Kidney (tissue), 14 donors: Measurements from ENCODE around the gene CCDC9B. TPM values are rescaled to one million over a fixed set of nuclear protein-coding genes. Genes with fewer than 3 reads are reported as not detected.

ENCODE experiments used
- DNase-seq, 5 donors: peaks; one replicate each; pipeline ENCODE4 v3.0.0-alpha.2; 2013 to 2020
- FAIRE-seq: peaks from 2 replicates; lab custom pipeline; 2012; peaks lifted over from hg19 to GRCh38; lab: Jason Lieb, UNC
- H3K27ac ChIP-seq, 2 donors: one replicate each; pipeline ENCODE4 v1.7.0; 2013; ENCODE audit warnings: low read depth in 2 of 2, low read length in 2 of 2, inconsistent platforms in 1 of 2
- H3K27me3 ChIP-seq: one replicate; pipeline ENCODE4 v1.7.1; 2013; ENCODE audit warnings: low read length, inconsistent platforms; ENCODE audit not compliant: control insufficient read depth, insufficient read depth
- H3K36me3 ChIP-seq, 3 donors: one replicate each; pipeline versions ENCODE4 v1.7.0 to v1.7.1; 2013; ENCODE audit warnings: low read length in 3 of 3, control low read depth in 1 of 3, inconsistent platforms in 1 of 3; ENCODE audit not compliant: insufficient read depth in 3 of 3, control insufficient read depth in 2 of 3
- H3K4me1 ChIP-seq, 3 donors: one replicate each; pipeline versions ENCODE4 v1.7.0 to v1.7.1; 2013; ENCODE audit warnings: low read length in 3 of 3, inconsistent platforms in 1 of 3, low read depth in 1 of 3; ENCODE audit not compliant: control insufficient read depth in 2 of 3, insufficient read depth in 2 of 3
- H3K4me3 ChIP-seq, 3 donors: one replicate each; pipeline versions ENCODE4 v1.7.0 to v1.8.1; 2013; ENCODE audit warnings: low read length in 3 of 3, control low read depth in 1 of 3, inconsistent platforms in 1 of 3
- H3K9ac ChIP-seq, 3 donors: one replicate each; pipeline versions ENCODE4 v1.7.0 to v1.7.1; 2013; ENCODE audit warnings: low read length in 3 of 3, control low read depth in 1 of 3, inconsistent platforms in 1 of 3
- H3K9me3 ChIP-seq, 3 donors: one replicate each; pipeline versions ENCODE4 v1.7.0 to v1.7.1; 2013; ENCODE audit warnings: low read length in 3 of 3, control low read depth in 1 of 3, inconsistent platforms in 1 of 3; ENCODE audit not compliant: control insufficient read depth in 2 of 3, insufficient read depth in 1 of 3
- intact Hi-C: fragments of 100-400 bp; cut with DNase I; formaldehyde crosslinking; loops from one replicate; pipeline ENCODE4 v1.11.1; 2022
- polyA plus RNA-seq: library from polyadenylated mRNA; stranded (reverse); fragments of 350-450 nt; fragmentation: Illumina TruSeq; extraction: RNeasy Lipid Tissue Mini Kit (QIAGEN cat#74804); gene quantifications from one replicate; pipeline ENCODE4 v1.2.3, GENCODE V29; 2014; ENCODE audit warnings: low read depth, low replicate concordance; ENCODE audit not compliant: insufficient read depth
- total RNA-seq: library from RNA; stranded (reverse); fragmentation: NEBNext Ultra II Directional; extraction: Animal tissue kit (Norgen Biotek cat#: 25700); gene quantifications from one replicate; pipeline ENCODE4 v1.2.1, GENCODE V29; 2021
- TF ChIP-seq, protein P1 (sequence below): IDR thresholded peaks from 3 replicates; pipeline ENCODE4 v1.5.1; 2012; ENCODE audit warnings: mild to moderate bottlenecking, moderate library complexity, borderline replicate concordance; ENCODE audit not compliant: insufficient read depth; ENCODE audit errors: extremely low read depth
- donor health status: control.
- donor health status: control.
- donor health status: control.
- donor health status: control.
- donor health status: control.
- donor health status: DM: yes; HTN: yes; CAD: no.
- donor health status: Normal renal cell carcinoma (clear cell type).

Gene CCDC9B
- total and polyA plus RNA-seq, 2 donors from 2014 or later = 4.7 to 60.0 TPM

DNA sequence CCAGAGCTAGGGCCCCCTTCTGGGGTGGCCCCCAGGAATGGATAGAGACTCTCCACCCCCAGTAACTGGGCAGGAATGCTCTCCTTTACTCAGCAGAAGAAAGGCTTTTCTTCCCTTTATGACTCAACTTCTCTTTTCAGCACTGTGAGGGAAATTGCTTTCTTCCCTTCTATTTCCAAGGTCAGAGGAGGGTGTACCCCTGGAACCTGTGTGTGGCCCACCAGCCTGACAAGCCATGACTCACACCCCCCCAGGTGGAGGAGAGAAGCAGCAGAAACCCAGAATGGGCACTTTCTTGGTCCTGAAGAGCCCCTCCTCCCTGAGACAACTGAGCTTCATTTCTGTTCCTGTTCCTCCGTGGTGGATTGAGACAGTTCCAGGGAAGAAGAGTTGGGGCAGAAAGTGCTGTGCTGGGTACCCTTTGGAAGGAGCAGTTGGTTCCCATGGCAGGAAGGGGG, 55.2 kb downstream of the CCDC9B start:
- Histone ChIP-seq H3K4me3 (no peak overlapping the region), H3K36me3 (no peaks in the 10 kb centered on the region), H3K4me1 (peaks cover 0 to 14% (median 10%) of the 10 kb centered on the region in 3 donors), H3K27me3 (peaks cover 16% of the 10 kb centered on the region), H3K27ac (no peak overlapping the region), H3K9me3 (no peaks in the 10 kb centered on the region), H3K9ac (no peak overlapping the region)
- intact Hi-C loops = no loop called here
- FAIRE-seq = no peak
- TF ChIP-seq, protein P1, sequence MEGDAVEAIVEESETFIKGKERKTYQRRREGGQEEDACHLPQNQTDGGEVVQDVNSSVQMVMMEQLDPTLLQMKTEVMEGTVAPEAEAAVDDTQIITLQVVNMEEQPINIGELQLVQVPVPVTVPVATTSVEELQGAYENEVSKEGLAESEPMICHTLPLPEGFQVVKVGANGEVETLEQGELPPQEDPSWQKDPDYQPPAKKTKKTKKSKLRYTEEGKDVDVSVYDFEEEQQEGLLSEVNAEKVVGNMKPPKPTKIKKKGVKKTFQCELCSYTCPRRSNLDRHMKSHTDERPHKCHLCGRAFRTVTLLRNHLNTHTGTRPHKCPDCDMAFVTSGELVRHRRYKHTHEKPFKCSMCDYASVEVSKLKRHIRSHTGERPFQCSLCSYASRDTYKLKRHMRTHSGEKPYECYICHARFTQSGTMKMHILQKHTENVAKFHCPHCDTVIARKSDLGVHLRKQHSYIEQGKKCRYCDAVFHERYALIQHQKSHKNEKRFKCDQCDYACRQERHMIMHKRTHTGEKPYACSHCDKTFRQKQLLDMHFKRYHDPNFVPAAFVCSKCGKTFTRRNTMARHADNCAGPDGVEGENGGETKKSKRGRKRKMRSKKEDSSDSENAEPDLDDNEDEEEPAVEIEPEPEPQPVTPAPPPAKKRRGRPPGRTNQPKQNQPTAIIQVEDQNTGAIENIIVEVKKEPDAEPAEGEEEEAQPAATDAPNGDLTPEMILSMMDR = no peak
- no peak for DNase-seq

DNA sequence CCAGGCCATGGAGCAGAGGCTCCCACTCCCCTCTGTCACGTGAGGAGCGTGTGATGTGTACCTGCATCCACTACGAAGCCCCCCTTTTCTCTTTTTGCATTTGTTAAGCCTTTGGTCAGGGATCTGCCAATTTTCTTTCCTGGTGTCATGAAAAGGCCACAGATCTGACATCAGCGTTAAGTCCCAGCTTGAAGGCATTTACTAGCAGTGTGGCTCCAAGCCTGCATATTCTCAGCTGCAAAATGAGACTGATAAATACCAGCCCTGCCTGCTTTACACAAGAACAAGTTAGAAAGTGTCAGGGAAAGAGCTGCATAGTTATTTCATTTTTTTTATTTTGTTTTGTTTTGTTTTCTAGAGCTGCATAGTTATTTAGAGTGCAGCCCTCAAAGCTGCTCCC, 55.6 kb downstream of the CCDC9B start:
- DNase-seq = peak in 1 of 5 donors; percentile 79
- FAIRE-seq = no peak
- Histone ChIP-seq H3K4me3 (no peak overlapping the region), H3K9ac (no peak overlapping the region), H3K4me1 (peaks cover 0 to 14% (median 10%) of the 10 kb centered on the region in 3 donors), H3K27me3 (peaks cover 21% of the 10 kb centered on the region), H3K36me3 (no peaks in the 10 kb centered on the region), H3K27ac (no peak overlapping the region), H3K9me3 (no peaks in the 10 kb centered on the region)
- intact Hi-C loops = no loop called here
- TF ChIP-seq, protein P1 = no peak

DNA sequence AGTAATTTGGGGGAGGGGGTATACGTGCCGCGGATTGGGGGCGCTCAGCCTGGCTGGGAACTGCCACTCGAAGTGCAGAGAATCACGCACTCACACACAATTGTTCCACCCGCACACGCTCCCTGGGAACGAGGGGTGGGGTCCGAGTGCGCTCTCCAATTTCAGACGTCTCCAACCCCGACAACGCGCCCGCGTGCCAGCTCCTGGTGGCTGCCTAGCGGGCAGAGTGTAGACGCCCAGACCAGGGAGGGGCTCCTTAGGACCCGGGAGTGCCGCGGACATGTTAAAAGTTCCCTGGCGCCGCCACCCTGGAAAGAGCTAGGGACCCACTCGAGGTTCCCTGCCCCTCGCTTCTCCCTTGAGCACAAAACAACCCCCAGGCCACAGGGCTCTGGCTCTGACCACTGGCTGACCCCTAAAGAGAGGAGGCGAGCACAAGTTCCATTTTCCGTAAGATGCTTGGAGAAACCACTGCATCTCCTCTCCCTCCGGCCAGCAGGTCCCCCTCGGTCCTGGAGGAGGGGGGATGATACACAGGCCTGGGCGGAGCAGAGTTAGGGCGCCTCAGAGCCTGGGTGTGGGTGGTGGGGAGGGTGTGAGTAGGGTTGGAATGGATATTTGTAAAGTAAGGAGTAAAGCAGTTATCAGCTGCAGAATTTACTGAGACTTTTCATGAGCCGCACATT, 57.0 kb downstream of the CCDC9B start:
- Histone ChIP-seq H3K9me3 (no peaks in the 10 kb centered on the region), H3K4me3 (no peak overlapping the region), H3K27me3 (peaks cover 27% of the 10 kb centered on the region), H3K36me3 (no peaks in the 10 kb centered on the region), H3K9ac (no peak overlapping the region), H3K27ac (no peak overlapping the region), H3K4me1 (peaks cover 0 to 15% (median 4%) of the 10 kb centered on the region in 3 donors)
- FAIRE-seq = no peak
- DNase-seq = no peak
- TF ChIP-seq, protein P1 = no peak
- intact Hi-C loops = no loop called here
